Fibroblast of skin of right quadriceps (primary cell): Measurements from ENCODE around the gene RRP9.
A peak's percentile ranks its signal among the peaks of the same experiment; 100 is the strongest.
"Not testable (repeated sequence)": the region's sequence is repeated elsewhere in the genome, so short reads cannot be mapped to it uniquely, and the experiment has no call there.

Experiments used
- DNase-seq: peaks from one replicate; pipeline ENCODE4 v3.0.0-alpha.2; 2013

RRP9 gene

GRCh38 chr3:51941798-51942602 is at the start of gene RRP9, which contains the start of gene PARP3:
Gene RRP9, minus strand, starts transcription at chr3:51941904. Its CDS starts 37 bp downstream, at chr3:51941867.
Gene PARP3, plus strand, starts transcription at chr3:51942363. Its CDS starts 993 bp downstream, at chr3:51943356.
- DNase-seq, result peak; percentile 100

- not testable (repeated sequence) for DNase-seq
Measured at GRCh38 chr3:51990501-51990971, 48.8 kb upstream of the RRP9 start.

- DNase-seq, result no peak
Measured at GRCh38 chr3:51988286-51989146, 46.8 kb upstream of the RRP9 start.

GRCh38 chr3:51987568-51987967 is 45.9 kb upstream of the RRP9 start:
- DNase-seq, result no peak

- no peak for DNase-seq
Measured at GRCh38 chr3:51986010-51986947, 44.6 kb upstream of the RRP9 start.

- no peak for DNase-seq
Measured at GRCh38 chr3:51985063-51985462, 43.4 kb upstream of the RRP9 start.

GRCh38 chr3:51984269-51984647 is 42.6 kb upstream of the RRP9 start:
- DNase-seq, result no peak

GRCh38 chr3:51983578-51984268 is 42.0 kb upstream of the RRP9 start:
- DNase-seq, result no peak

GRCh38 chr3:51982838-51983577 is 41.3 kb upstream of the RRP9 start, which contains the start of gene ACY1:
Gene ACY1, plus strand, starts transcription at chr3:51983535. Its CDS starts 530 bp downstream, at chr3:51984065.
- DNase-seq, result peak; percentile 78

GRCh38 chr3:51982352-51982837 is 40.7 kb upstream of the RRP9 start:
- DNase-seq, result no peak

- no peak for DNase-seq
Measured at GRCh38 chr3:51980253-51980652, 38.5 kb upstream of the RRP9 start.

GRCh38 chr3:51978143-51978502 is 36.4 kb upstream of the RRP9 start:
- DNase-seq, result no peak

- no peak for DNase-seq
Measured at GRCh38 chr3:51977446-51978142, 35.9 kb upstream of the RRP9 start.

GRCh38 chr3:51975852-51976549 is 34.3 kb upstream of the RRP9 start:
- DNase-seq, result peak; percentile 60

GRCh38 chr3:51974963-51975851 is 33.5 kb upstream of the RRP9 start, which contains the start of gene ABHD14A:
Gene ABHD14A, plus strand, starts transcription at chr3:51975064. Its CDS starts 72 bp downstream, at chr3:51975136.
- DNase-seq, result peak; percentile 64

- no peak for DNase-seq
Measured at GRCh38 chr3:51974277-51974962, 32.7 kb upstream of the RRP9 start.

- DNase-seq, result no peak
Measured at GRCh38 chr3:51971350-51971749, 29.6 kb upstream of the RRP9 start.
